Stomach (tissue), 4 donors: ENCODE measurements around the gene ETNPPL.

ENCODE experiments used
- CTCF ChIP-seq, 7 experiments: fragments of 450-650 bp in 4 of 7; fragments of 200-600 bp in 3 of 7; sonication (generic) in 3 of 7; IDR thresholded peaks; one replicate each; pipeline ENCODE4 v1.5.1; 2016 to 2019; ENCODE audit warnings: antibody characterized with exemption in 7 of 7, control low read depth in 2 of 7, mild to moderate bottlenecking in 1 of 7
- POLR2AphosphoS5 ChIP-seq, 3 donors: sonication (generic); formaldehyde crosslinking; IDR thresholded peaks; one replicate each; pipeline ENCODE4 v1.6.1; 2016; ENCODE audit warnings: antibody characterized with exemption in 3 of 3

DNA sequence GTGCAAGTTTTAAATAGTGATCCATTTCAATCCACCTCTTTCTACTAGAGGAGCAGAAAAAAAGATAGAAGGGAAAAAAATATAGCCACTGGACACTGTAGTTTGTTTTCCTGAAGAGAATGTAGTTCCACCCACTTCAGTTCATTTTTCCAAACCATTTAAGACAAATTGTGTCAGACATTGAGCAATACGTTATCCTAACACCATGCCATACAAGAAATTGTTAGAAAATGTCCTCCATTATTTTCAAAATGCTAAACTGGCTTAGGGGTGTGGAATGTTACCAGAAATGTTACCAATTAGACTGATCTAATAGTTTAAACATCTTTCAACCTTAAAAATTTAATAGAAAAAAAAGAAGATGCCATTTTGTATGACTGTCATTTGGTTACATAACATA lies 48.6 kb upstream of the ETNPPL start:
- TF ChIP-seq CTCF (IDR thresholded peaks at IDR 0.05) (no peak), POLR2AphosphoS5 (IDR thresholded peaks at IDR 0.05) (no peak)
